Stimulated activated CD8-positive, alpha-beta memory T cell treated with anti-CD3 and anti-CD28 coated beads, Interleukin-15, amount 100 ng/mL, for 1 hour (primary cell): ENCODE data around the gene EWSR1.

Experiments
- DNase-seq: peaks from one replicate; pipeline ENCODE4 v3.0.0-alpha.2; 2020; ENCODE audit warnings: low read depth

EWSR1 gene

DNA sequence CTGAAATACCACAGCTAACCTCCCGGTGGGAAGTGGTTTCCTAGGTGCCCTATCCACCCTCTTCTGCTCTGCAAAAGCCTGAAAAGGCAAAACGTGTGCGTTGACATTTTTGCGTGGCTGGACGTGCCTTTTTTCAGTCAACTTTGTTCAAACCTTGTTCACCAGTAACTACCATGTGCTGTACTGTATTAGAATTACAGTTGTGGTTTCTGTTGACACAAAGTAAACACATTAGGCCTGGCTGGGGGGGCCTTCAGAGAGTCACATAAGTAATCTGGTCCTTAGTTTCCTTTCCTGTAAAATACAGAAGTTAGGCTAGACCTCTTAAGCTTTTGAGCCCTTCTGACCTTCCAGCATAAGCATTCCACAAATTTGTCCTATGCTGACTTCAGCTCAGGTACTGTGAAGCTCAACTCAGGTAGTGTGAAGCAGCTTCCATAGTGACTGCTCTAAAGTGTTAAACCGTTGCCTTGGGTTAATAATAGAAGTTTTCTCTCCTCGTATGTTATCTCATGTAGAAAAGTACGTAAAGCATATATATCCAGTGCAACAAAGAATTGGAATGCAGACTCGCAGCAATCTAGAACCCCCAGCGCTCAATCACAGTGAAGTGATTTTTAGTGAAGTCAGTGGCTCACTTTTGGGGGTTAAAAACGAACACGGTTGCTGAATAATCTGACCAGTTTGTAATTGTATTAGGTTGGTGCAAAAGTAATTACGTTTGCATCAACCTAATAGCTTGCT is 1.8 kb downstream of the EWSR1 start:
- no peak for DNase-seq

DNA sequence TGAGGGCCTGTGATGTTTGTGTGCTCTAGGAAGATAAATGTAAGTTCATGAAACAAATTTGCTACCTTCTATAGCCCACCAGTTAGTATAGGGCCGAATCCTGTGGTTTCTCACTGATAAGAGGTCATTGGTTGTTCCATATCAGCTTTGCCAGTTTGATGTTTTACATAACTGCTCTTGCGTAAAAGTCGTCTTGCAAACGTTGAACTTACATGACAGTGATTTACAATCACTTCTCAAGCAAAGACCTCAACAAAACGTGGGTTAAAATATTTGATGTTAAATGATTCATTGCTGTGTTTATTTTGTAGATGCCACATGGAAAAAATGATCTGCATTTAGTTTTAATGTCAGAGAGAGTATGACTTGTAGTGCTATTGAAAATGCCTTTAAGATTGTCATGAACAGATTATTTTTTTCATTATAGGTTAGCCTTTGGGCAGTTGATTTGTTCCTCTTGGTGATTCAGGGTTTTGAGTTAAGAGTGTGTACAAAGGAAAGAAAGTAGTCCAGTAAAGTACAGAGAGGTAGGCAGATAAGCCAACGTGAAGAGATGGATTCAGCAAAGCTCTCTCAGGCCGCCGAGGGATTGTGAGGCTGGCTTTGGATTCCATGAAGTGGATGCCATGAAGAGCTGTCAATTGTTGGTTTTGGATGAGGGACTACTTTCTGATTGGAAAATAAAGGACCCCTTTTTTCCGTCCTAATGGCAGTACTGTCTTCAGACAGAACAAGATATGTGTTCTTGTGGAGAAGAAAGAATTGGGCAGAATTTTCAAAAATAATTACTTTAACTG is 2.6 kb downstream of the EWSR1 start:
- DNase-seq = no peak

DNA sequence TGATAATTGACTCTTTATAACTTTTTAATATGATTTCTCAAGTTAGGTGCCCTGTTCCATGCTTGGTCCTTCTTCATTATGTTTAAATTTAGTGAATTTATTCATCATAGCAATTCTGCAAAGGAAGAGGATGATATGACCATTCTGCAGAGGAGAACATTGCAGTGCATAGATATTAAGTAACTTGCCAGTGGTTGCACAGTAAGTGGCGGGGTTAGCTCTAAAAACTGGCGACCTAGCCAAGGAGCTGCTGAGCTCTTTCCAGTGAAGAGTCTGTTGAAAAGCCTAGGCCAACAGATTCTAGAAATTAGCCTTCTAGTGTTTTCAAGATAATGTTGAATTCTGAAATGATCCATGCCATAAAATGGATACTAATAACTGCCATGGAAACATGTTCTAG is 4.6 kb downstream of the EWSR1 start:
- no peak for DNase-seq

DNA sequence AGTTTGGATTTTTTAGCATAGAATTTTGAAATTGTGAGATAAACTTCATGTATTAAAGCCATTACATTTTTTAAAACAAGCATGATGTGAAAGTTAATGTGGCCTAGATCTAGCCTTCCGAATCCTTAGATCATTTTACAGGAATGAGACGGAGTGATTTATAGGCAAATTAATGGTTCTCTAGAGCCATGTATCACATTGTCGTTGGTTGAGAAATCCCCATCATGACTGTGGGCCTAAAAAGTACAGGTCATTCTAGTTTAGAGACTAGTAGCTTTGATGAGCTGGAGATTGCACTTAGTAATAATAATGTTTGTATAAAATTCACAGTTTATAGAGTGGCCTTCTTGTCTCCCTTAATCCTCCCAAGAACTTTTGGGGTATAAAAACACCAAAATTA is 7.1 kb downstream of the EWSR1 start:
- no peak for DNase-seq

DNA sequence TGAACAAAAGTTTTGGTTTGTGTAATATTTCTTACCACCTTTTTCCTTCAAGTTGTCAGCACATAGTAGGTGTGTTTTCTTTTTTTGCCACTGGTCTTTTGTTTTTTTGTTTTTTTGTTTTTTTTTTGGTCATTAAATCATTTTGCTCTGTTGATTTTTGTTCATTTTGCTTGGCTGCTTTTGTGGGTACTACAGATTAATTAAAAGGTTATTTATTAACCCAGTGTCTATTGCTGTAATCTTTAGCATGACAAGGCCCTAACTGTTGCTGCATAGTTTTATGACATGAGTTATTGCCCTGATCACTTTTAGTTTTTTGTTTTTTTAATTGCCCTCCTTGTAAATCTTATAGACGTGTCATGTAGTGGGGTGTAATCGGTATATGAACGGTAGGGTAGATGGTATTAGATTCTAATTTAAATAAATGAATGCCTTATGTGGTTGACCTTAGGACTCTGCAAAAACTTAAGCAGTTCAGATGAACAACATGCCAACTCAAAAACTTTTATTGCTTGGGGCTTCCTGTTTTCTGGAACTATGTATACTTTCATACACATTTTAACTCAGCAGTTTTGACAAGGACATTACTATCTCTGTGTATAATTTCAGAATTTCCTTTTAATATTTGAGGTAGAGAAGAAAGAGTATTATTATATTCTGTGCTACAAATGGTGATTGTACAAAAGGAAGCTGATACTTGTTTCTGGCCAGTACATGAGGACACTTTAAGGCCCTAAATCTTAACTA is 7.9 kb downstream of the EWSR1 start:
- DNase-seq = no peak

DNA sequence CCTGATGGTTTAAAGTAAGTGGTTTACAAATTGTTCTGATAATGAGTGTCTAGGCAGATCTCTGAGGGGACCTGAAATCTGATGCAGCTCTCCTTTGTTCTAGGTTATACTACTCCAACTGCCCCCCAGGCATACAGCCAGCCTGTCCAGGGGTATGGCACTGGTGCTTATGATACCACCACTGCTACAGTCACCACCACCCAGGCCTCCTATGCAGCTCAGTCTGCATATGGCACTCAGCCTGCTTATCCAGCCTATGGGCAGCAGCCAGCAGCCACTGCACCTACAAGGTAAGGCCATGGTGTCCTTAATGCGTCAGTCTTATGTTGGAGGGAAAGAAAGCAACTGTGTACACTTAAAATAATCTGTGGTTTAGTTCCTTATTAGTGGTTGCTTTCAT is 9.9 kb downstream of the EWSR1 start:
- no peak for DNase-seq

DNA sequence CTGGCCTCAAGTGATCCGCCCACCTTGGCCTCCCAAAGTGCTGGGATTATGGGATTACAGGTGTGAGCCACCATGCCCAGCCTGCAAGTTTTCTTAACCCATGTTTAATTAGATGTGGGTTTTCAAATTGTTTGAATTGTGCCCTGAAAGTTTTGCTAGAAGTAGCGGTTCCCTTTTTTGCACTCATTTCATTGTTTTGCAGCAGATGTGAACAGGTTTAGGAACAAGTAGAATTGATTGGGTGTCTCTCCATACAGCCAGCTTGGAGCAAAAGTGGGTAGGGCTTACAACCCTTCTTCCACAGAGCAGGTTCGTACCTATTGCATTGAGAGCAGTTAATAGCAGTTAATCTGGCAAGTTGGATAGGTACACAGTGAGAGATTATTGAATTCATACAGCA is 16.1 kb downstream of the EWSR1 start:
- no peak for DNase-seq

DNA sequence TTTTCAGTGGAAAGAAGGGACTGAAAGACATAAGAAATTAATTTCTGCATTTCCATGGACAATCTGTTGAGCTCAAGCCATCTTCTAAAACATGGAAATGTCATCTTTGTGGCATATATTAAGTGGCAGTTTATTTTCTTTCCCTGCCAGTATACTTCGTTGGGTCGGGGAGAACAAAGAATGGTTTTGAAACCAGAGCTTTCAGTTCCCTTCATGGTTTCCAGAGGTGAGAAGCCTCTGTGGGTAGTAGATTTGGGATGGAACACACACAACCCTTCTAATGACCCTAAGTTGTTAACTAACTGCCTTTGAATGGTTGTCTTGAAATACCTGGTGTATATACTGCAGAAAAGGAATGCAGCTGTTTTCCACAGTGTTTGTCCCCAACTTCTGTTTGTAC is 20.8 kb downstream of the EWSR1 start:
- no peak for DNase-seq

DNA sequence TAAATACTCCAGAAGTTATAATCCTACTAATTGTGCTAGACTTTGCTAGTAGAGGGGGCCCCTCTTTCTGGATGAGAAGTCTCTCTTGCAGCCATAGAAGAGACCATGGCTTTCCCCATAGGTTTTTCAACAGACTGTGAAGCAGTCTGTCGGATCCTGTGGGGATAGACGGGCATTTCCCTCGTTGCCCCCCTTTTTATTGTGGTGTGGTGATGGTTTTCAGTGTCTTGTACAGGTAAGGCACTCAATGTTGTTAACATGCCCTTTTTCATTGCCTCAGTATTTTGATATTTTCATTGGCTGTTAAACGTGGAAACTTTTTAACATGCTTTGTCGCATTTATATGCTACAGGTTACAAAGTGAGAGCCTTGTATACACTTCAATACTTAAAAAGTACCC is 22.0 kb downstream of the EWSR1 start:
- no peak for DNase-seq

DNA sequence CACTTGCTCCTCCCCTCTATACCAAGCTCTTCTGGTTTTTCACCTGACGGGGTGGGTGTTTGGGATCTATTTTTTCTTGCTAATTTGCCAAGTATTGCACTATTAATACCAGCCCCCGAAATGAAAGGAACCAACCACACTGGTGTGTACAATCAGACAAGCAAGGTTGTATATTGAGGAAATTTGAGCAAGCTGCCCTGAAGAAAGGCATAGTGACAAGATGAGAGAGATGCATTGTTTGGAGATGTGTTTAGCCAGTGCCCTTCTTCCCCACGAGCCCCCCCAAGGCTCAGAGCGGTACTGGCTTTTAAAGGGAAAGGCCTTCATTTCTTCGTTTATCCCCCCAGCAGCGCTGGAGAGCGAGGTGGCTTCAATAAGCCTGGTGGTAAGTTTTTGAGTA is 23.1 kb downstream of the EWSR1 start:
- DNase-seq = no peak

DNA sequence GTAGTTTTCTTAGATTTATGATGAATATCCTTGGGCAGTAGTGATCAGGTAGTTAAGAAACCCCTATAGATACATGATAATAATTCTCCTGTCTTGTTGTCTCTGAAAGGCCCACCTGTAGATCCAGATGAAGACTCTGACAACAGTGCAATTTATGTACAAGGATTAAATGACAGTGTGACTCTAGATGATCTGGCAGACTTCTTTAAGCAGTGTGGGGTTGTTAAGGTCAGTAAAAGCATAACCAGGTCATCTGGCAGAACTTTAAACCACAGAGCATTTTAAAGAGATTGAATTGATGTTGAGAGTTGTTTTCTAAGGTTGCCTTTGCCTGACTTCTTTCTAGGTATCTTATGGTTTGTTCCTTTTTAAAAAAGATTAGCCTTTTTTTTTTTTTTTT is 24.3 kb downstream of the EWSR1 start:
- no peak for DNase-seq

DNA sequence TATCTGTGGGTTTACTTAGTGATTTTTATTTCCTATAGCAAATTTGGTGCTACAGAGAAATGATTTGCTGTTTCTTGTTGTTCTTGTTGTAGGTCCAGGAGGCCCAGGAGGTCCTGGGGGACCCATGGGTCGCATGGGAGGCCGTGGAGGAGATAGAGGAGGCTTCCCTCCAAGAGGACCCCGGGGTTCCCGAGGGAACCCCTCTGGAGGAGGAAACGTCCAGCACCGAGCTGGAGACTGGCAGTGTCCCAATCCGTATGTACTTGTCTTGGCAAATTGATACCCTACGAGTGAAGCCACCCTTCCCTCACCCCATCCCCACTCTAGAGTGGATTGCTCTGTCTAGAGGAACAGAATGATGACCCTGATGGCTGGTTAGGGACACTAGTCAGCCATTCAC is 30.6 kb downstream of the EWSR1 start:
- DNase-seq = no peak

DNA sequence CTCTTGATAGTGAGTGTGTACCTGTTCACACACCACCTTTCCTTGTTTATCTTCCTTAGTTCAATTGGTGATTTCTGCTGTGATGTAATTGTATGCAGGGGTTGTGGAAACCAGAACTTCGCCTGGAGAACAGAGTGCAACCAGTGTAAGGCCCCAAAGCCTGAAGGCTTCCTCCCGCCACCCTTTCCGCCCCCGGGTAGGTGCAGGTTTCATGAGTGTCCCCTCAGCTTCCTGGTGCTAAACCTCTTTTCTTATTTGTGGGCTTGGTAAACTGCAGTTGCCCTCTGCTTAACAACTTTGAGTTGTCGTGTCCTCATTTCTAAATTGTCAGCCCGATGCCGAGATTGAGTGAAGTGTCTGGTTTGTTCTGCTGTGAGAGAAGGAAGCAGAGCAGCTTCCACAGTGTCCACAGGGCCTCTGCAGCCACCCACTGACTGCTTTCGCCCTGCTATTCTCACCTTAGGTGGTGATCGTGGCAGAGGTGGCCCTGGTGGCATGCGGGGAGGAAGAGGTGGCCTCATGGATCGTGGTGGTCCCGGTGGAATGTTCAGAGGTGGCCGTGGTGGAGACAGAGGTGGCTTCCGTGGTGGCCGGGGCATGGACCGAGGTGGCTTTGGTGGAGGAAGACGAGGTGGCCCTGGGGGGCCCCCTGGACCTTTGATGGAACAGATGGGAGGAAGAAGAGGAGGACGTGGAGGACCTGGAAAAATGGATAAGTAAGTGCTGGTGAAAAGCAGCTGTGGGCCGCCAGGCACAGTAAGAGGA is 31.2 kb downstream of the EWSR1 start:
- no peak for DNase-seq

DNA sequence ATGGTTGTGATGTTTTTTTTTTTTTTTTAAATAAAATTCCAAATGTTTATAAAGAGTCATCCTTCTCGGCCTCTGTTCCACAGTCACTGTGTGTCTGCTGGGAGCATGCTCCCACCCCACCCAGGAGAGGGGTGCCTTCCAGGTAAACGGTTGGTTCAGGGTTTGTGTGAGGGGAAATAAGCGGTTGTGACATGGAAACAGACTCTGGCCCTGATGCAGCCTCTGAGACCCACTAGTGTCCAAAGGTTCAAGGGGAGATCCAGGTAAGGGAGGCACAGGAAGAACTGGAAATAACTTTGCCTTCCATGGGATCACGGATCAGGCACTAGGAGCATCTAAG is 32.4 kb downstream of the EWSR1 start:
- DNase-seq = no peak

DNA sequence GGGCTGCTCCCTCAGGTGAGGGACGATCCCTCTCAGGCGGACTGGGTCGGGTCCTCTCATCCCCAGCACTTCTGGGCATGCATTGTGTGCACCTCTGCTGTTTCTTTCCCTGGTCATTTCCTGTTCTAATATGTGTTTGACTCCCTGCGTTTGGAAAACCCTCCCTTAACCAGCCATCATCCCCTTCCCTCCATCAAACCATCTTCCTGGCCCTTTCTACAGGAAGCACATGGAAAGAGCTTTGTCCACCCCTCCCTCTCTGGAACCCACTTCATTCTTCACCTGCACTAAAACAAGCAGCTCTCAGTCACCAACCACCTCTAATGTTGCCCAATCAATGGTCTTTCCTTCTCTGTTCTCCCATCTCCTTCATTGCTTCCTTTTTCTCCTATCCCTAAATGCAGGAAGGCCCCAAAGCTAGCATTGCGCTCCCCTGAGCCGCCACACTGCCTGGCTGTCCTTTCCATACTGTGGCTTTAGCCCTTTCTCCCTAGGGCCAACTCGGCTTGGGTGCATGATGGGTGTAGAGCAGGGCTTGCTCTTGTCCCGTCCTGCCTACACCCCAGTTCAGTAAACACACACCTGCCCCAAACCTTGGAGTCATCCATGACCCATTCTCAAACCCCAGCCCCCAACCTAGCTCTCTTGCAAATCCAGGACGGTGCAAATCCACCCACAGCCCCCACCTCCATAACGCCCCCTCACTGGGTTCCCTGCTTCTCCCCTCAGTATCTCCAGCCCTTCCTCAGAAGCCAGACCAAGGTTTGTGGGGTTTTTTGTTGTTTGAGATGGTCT is 32.9 kb downstream of the EWSR1 start:
- no peak for DNase-seq

DNA sequence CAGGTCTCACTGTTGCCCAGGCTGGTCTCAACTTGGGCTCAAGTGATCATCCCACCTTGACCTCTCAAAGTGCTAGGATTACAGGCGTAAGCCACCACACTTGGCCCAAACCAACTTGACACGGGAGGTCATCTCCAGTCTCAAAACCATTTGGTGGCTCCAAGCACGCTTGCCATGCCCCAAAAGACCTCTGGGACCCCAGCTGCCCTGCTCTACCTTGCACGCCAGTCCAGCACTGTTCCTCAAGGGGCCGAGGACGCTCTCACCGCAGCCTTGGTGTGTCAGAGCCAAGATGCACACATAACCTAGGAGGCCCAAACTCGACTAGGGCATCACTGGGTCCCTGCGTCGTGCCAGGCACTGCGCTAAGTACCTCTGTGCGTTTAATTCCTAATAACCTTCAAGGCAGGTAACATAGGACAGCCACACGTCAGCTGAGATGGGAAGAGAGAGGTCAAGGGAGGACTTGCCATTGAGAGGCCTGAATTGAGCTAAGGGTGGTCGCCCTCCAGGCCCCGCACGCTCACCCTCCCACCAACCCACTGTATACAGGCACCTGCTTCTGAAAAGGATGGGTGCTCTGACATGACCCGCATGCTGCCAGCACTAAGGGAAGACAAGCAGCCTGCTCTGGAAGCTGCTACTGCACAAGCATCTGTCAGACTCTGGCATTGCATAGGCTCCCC is 33.8 kb downstream of the EWSR1 start:
- DNase-seq = no peak

DNA sequence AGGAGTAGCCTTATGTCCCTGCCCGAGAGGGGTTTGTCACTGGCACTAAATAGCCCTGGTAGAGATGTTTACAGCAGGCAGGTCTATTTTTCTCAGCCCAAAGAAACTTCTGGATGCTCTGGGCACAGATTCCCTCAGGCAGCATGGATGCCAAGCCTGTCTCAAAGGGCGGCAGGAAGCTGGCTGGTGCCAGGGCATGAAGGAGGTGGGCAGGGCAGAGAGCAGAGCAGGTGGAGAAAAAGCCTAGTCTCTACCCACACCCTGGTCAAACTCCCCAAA is 34.3 kb downstream of the EWSR1 start:
- no peak for DNase-seq

DNA sequence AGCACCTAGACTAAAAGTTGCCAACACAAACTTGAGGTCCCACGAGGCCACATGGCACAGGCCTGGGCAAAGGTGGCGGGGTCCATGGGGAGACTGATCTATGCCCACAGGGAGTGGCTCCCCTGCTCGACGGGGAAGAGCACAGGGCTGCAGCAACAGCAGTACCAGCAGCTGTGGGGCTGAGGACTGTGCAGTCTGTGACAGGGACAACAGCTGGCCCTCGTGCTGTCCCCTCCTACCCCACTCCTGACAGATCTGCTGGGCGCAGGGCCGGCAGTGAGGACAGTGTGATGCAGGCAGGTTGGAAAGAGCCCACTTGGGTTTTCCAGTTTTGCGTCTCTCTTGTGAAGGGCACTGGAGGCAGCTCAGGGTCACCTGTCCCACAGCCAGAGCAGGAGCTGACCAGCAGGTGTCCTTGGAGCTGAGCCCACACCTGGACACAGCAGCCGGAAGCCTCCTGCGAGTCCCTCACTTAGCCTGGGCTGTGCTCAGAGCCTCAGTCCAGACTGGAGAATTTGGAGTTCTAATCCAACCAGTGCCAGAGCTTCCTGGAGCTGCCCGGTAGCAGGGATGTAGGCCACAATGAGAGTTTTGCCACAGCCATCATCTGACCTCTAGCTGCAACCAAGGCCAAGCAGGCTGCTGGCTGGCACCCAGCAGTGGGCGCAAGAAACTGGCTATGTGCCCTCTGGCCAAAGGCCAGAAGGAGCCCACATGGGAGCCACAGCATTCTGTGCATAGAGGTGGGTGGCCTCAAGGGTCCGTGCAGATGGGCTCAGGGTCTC is 34.8 kb downstream of the EWSR1 start:
- no peak for DNase-seq

DNA sequence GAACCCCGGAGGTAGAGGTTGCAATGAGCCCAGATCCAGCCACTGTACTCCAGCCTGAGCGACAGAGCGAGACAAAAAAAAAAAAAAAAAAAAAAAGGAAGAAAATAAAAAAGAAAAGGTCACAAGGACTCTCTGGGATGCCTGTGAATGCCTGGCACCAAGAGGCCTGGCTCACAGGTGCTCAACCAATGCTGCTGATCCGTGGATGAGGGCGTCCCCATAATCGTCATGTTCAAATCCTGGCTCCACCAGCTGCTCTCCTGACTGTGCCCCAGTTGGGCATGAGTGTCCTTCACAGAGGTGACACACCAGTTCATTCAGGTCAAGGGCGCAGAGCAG is 37.7 kb downstream of the EWSR1 start:
- no peak for DNase-seq

DNA sequence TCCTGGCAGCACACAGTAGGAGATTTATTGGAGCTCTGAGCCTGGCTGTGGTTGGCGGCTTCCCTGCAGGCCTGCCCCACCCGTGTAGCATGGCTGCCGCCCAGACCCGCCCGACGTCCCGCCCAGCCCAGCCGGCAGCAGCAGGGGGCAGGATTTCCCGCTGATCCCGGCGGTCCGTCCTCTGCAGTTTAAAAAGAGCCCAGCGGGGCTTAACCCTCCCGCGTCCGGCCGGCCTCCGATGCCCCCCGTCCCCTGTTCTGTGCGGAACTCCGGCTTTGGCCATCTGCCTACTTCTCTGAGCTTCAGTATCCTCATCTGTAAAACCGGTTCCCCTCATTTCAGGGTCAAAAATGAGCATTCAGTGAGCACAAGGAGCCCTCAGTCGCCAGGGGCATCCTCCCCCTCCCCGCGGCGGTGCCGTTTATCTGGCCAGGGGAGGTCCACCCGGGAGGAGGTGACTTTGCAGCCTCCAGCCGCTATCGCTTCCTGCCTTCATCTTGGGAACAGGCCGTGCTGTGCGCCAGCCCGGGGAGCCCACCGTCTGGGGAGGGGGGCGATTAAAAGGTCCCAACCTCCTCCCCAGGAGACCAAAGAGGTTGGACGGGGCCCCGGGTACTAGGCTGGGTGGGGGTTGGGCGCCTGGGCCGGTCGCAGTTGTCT is 38.2 kb downstream of the EWSR1 start, which contains the start of gene GAS2L1:
Gene GAS2L1, plus strand, starts transcription at position 476 of the 660 bp plus-strand sequence. CDS start 1,456 bp downstream, outside the sequence.
- no peak for DNase-seq
